Measurements from ENCODE around the gene AMHR2.

The AMHR2 gene

GRCh38 chr12:53450936-53451335, 27.3 kb downstream of the AMHR2 start:
- Mint-ChIP-seq H3K27me3 (ENCODE audit: low read depth, poor library complexity) (no peaks in the 10 kb centered on the region), H3K9me3 (no peaks in the 10 kb centered on the region), H3K27ac (no peak overlapping the region), H3K4me1 (peaks cover 36% of the 10 kb centered on the region), H3K4me3 (no peak overlapping the region), H3K36me3 (ENCODE audit: low read depth) (peaks cover 54% of the 10 kb centered on the region)
- DNase-seq = no peak
- no peak for TF ChIP-seq CTCF (IDR thresholded peaks at IDR 0.05)

DNA sequence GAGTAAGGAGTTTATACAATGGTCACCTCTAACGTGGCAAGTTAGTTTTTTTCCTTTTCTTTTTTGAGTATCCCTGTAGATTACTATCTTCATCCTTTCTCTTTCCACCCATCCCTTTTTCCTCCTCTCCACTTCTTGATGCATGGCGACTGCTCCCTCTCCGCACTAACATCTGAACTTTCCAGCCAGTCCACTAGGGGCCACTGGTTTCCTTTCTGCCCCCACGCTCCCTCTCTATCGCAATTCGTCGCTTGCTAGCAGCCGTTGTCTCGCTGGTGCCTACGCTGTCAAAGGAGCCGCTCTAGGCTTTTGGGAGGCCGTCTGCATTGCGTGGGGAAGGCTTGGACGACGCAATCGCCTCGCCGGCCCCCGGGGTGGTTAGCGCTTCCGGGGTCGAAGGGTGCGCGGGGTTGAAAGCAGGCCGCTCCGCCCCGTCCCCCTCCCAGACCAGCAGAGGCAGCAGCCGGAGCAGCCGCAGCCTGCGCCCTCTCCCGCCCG, 28.1 kb downstream of the AMHR2 start, which contains the start of gene PCBP2:
Gene PCBP2, plus strand, starts transcription at position 442 of the 498 bp plus-strand sequence. CDS start 2,699 bp downstream, outside the sequence.
- no peaks in the 10 kb centered on the region for H3K27me3 Mint-ChIP-seq (ENCODE audit: low read depth, poor library complexity)
- H3K4me1 Mint-ChIP-seq = peaks cover 42% of the 10 kb centered on the region
- no peaks in the 10 kb centered on the region for H3K9me3 Mint-ChIP-seq
- TF ChIP-seq CTCF (IDR thresholded peaks at IDR 0.05) = peak; percentile 76
- peak within 1 kb of the TSS; percentile 100 for H3K27ac Mint-ChIP-seq
- H3K4me3 Mint-ChIP-seq = peak within 1 kb of the TSS; percentile 97
- peak; percentile 95 for DNase-seq
- peaks cover 52% of the 10 kb centered on the region for H3K36me3 Mint-ChIP-seq (ENCODE audit: low read depth)

GRCh38 chr12:53452159-53453077, 28.8 kb downstream of the AMHR2 start:
- Mint-ChIP-seq H3K27me3 (ENCODE audit: low read depth, poor library complexity) (no peaks in the 10 kb centered on the region), H3K27ac (peak overlapping the region; percentile 100), H3K4me1 (peaks cover 45% of the 10 kb centered on the region), H3K36me3 (ENCODE audit: low read depth) (peaks cover 55% of the 10 kb centered on the region), H3K9me3 (no peaks in the 10 kb centered on the region), H3K4me3 (peak overlapping the region; percentile 97)
- no peak for TF ChIP-seq CTCF (IDR thresholded peaks at IDR 0.05)
- peak; percentile 90 for DNase-seq

GRCh38 chr12:53453953-53454640, 30.4 kb downstream of the AMHR2 start:
- Mint-ChIP-seq H3K9me3 (no peaks in the 10 kb centered on the region), H3K27me3 (ENCODE audit: low read depth, poor library complexity) (no peaks in the 10 kb centered on the region), H3K4me1 (peaks cover 47% of the 10 kb centered on the region), H3K27ac (peak overlapping the region; percentile 48), H3K4me3 (peak overlapping the region; percentile 97), H3K36me3 (ENCODE audit: low read depth) (peaks cover 56% of the 10 kb centered on the region)
- DNase-seq = no peak
- TF ChIP-seq CTCF (IDR thresholded peaks at IDR 0.05) = no peak

- Mint-ChIP-seq H3K27me3 (ENCODE audit: low read depth, poor library complexity) (no peaks in the 10 kb centered on the region), H3K27ac (peak overlapping the region; percentile 48), H3K9me3 (no peaks in the 10 kb centered on the region), H3K36me3 (ENCODE audit: low read depth) (peaks cover 60% of the 10 kb centered on the region), H3K4me1 (peaks cover 51% of the 10 kb centered on the region), H3K4me3 (peak overlapping the region; percentile 97)
- no peak for TF ChIP-seq CTCF (IDR thresholded peaks at IDR 0.05)
- no peak for DNase-seq
Measured at GRCh38 chr12:53454707-53455106, 31.1 kb downstream of the AMHR2 start.

Measured in nephron progenitor cell (in vitro differentiated cells).